Effector memory CD4-positive, alpha-beta T cell (primary cell): ENCODE data around the gene MRPS23.

Experiments
- DNase-seq, 3 donors: peaks; one replicate each; pipeline ENCODE4 v3.0.0-alpha.2; 2020
- H3K27ac ChIP-seq: 2 replicates; pipeline ENCODE4 v1.7.0; 2013; ENCODE audit warnings: mild to moderate bottlenecking, low read length, moderate library complexity; ENCODE audit not compliant: insufficient read depth, poor library complexity, severe bottlenecking
- H3K27me3 ChIP-seq: replicated peaks from 2 replicates; pipeline ENCODE4 v1.7.0; 2013; ENCODE audit warnings: mild to moderate bottlenecking, low read length; ENCODE audit not compliant: insufficient read depth, control insufficient read depth, poor library complexity, severe bottlenecking
- H3K36me3 ChIP-seq: 2 replicates; pipeline ENCODE4 v1.7.0; 2013; ENCODE audit warnings: mild to moderate bottlenecking, low read length, moderate library complexity; ENCODE audit not compliant: control insufficient read depth, insufficient read depth
- H3K4me1 ChIP-seq: 2 replicates; pipeline ENCODE4 v1.7.0; 2013; ENCODE audit warnings: low read length, mild to moderate bottlenecking; ENCODE audit not compliant: control insufficient read depth, insufficient read depth, poor library complexity, severe bottlenecking
- H3K4me3 ChIP-seq: 2 replicates; pipeline ENCODE4 v1.7.0; 2013; ENCODE audit warnings: low read length, low read depth, mild to moderate bottlenecking; ENCODE audit not compliant: insufficient read depth, poor library complexity, severe bottlenecking
- H3K9me3 ChIP-seq: 2 replicates; pipeline ENCODE4 v1.7.0; 2013; ENCODE audit warnings: mild to moderate bottlenecking, low read length, moderate library complexity; ENCODE audit not compliant: control insufficient read depth

MRPS23 gene

GRCh38 chr17:57794841-57795240 is 55.0 kb downstream of the MRPS23 start:
- Histone ChIP-seq H3K36me3 (no peaks in the 10 kb centered on the region), H3K27ac (no peak overlapping the region), H3K27me3 (no peaks in the 10 kb centered on the region), H3K4me1 (no peaks in the 10 kb centered on the region), H3K4me3 (no peak overlapping the region), H3K9me3 (no peaks in the 10 kb centered on the region)
- no peak for DNase-seq

DNA sequence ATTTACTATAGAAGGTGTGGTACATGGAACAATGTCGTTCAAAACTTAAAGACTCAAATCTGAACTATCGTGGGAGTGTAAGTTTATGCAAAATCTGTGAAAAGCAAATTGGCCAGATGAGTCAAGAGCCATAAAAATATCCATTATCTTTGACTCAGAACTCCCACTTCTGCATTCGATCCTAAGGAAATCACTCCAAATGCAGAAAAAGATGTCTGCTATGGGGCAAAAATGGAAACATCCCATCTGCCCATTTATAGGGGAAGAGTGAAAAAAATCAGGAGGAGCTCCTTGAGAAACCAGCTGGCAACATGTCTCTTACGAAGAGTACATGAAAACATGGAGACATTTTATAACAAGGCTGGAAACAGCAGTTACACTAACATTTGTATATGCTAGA is 61.1 kb downstream of the MRPS23 start:
- Histone ChIP-seq H3K9me3 (no peaks in the 10 kb centered on the region), H3K36me3 (no peaks in the 10 kb centered on the region), H3K27me3 (no peaks in the 10 kb centered on the region), H3K4me3 (no peak overlapping the region), H3K4me1 (no peaks in the 10 kb centered on the region), H3K27ac (no peak overlapping the region)
- DNase-seq, result no peak

- H3K27me3 ChIP-seq, result no peaks in the 10 kb centered on the region
- no peak overlapping the region for H3K4me3 ChIP-seq
- H3K4me1 ChIP-seq, result peaks cover 7% of the 10 kb centered on the region
- no peaks in the 10 kb centered on the region for H3K36me3 ChIP-seq
- no peak for DNase-seq
- no peak overlapping the region for H3K27ac ChIP-seq
- no peaks in the 10 kb centered on the region for H3K9me3 ChIP-seq
Observed at GRCh38 chr17:57785022-57785421, 64.8 kb downstream of the MRPS23 start.
